ENCODE data around the gene PLS3. TPM values are rescaled to one million over a fixed set of nuclear protein-coding genes. Genes with fewer than 3 reads are reported as not detected.

PLS3 gene
- total and polyA plus RNA-seq, 9 donors: 74.7 to 134 (median 95.8) TPM

DNA sequence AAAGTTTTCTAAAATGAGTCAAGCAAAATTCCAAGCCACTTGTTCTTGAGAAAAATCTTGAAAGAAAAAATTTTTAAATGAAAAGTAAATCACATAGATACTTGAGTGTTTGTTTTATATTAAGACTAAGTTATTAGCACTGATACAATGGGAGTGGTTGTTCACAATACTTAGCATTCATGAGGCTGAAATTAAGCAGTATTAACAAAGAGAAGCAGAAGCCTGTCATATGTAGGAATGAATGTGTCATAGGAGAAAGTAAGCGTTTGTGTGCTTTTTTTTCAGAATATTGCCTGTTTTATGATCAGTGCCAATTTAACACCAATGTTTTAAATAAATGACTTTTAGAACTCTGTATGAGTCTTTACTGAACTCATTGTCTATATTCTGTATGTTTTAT, 37.6 kb downstream of the PLS3 start:
- H3K27ac ChIP-seq (ENCODE audit: low read length): no peak overlapping the region
- peaks cover 26% of the 10 kb centered on the region for H3K27me3 ChIP-seq (ENCODE audit: control insufficient read depth, insufficient read depth, low read length)
- H3K4me3 ChIP-seq (ENCODE audit: low read length): no peak overlapping the region
- H3K36me3 ChIP-seq (ENCODE audit: control insufficient read depth, insufficient read depth, low read length): no peaks in the 10 kb centered on the region
- no peaks in the 10 kb centered on the region for H3K9me3 ChIP-seq (replicated peaks; ENCODE audit: control insufficient read depth, low read depth, low read length)
- no peak for DNase-seq
- no CpG with 5 or more reads among the region's 1 CpG for WGBS (ENCODE audit: insufficient coverage)
- H3K4me1 ChIP-seq (ENCODE audit: control insufficient read depth, insufficient read depth, low read length): no peaks in the 10 kb centered on the region

DNA sequence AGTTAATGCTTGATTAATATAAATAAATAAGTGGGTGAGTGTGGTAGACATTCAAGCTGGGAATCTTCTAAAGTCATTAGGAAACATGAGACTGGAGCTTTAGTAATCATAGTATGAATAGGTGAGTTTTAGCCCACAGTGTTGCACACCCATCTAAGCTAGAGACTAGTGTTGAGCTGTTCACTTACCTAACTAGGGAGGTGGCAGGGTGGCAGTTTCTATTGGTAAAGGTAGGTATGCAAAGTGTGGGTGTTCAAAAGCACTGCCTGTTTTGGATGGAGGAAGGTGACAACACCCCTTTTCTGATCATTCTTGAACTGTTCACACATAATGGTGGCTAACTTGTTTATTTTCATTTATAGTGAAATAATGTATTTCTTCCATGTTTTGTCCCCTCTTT, 41.3 kb downstream of the PLS3 start:
- Histone ChIP-seq H3K9me3 (replicated peaks; ENCODE audit: control insufficient read depth, low read depth, low read length) (no peaks in the 10 kb centered on the region), H3K36me3 (ENCODE audit: control insufficient read depth, insufficient read depth, low read length) (no peaks in the 10 kb centered on the region), H3K4me3 (ENCODE audit: low read length) (no peak overlapping the region), H3K27me3 (ENCODE audit: control insufficient read depth, insufficient read depth, low read length) (peaks cover 33% of the 10 kb centered on the region), H3K4me1 (ENCODE audit: control insufficient read depth, insufficient read depth, low read length) (no peaks in the 10 kb centered on the region), H3K27ac (ENCODE audit: low read length) (peak overlapping the region; percentile 6)
- no peak for DNase-seq

DNA sequence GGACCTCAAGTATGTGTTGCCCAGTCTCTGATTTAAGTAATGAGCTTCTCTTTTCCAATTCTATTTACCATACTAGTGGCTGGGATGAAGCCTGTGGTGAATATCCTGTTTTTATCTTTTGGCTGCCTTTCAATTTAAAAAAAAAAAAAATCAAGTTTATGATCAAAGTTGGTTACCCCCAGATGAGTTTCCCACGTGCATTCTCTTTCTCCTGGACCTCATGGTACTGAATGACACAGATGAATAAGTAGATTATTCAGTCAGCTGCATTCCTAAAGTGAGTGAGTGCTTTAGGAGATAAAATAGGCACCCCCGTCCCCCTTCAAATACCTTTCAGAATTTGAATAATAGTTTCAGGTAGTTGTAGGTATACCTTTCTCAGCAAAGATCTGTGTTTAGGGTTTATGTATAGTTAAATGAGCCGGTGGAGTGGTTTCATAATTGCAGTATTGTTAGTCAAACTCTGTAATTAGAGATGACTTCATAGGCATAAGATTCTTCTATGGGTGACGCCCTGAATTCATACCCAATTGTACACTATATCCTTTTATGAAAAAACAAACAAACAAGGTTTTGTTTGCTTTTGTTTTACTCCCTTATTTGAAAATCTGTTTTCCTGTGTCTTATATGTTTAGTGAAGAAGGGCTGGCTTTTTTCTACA, 41.9 kb downstream of the PLS3 start:
- H3K27me3 ChIP-seq (ENCODE audit: control insufficient read depth, insufficient read depth, low read length): peaks cover 32% of the 10 kb centered on the region
- WGBS (ENCODE audit: insufficient coverage): no CpG with 5 or more reads among the region's 4 CpGs

DNA sequence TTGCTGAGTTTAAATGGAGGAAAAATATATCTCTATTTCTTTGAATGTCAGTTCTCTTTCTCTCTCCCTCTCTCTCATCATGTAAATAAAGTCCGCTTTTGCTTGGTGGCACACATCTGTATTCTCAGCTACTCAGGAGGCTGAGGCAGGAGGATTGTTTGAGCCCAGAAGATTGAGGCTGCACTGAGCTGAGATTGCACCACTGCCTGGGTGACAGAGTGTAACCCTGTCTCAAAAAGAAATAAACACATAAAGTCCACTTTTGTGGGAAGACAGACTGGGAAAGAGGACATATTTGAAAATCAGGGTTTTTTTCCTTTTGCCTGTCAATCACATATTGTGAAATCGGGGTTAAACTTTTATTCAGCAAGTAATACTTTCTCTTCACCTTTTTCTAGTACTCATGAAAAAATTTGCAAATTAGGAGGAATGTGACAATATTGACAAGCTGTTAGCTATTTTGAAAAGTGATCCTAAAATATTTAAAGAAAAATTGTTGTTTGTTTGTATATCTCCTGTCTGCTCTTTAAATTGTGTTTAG, 42.6 kb downstream of the PLS3 start:
- no peak for DNase-seq
- Histone ChIP-seq H3K27ac (ENCODE audit: low read length) (no peak overlapping the region), H3K27me3 (ENCODE audit: control insufficient read depth, insufficient read depth, low read length) (peaks cover 29% of the 10 kb centered on the region), H3K9me3 (replicated peaks; ENCODE audit: control insufficient read depth, low read depth, low read length) (no peaks in the 10 kb centered on the region), H3K4me3 (ENCODE audit: low read length) (no peak overlapping the region), H3K4me1 (ENCODE audit: control insufficient read depth, insufficient read depth, low read length) (no peaks in the 10 kb centered on the region), H3K36me3 (ENCODE audit: control insufficient read depth, insufficient read depth, low read length) (no peaks in the 10 kb centered on the region)
- no CpG with 5 or more reads among the region's 2 CpGs for WGBS (ENCODE audit: insufficient coverage)

More for the DNA sequence above, 41.9 kb downstream of the PLS3 start:
- Histone ChIP-seq H3K4me1 (ENCODE audit: control insufficient read depth, insufficient read depth, low read length) (no peaks in the 10 kb centered on the region), H3K27ac (ENCODE audit: low read length) (peak overlapping the region; percentile 13), H3K9me3 (replicated peaks; ENCODE audit: control insufficient read depth, low read depth, low read length) (no peaks in the 10 kb centered on the region), H3K36me3 (ENCODE audit: control insufficient read depth, insufficient read depth, low read length) (no peaks in the 10 kb centered on the region), H3K4me3 (ENCODE audit: low read length) (no peak overlapping the region)
- DNase-seq: no peak

DNA sequence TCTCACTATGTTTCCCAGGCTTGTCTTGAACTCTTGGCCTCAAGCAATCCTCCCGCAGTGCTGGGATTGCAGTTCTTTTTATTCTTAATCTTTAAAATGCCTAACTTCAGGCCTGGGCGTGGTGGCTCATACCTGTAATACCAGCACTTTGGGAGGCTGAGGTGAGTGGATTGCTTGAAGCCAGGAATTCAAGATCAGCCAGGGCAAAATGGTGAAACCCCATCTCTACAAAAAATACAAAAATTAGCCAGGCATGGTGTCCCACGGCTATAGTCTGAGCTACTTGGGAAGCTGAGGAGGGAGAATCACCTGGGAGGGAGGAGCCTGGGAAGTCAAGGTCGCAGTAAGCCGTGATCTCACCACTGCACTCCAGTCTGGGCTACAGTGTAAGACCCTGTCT, 45.9 kb downstream of the PLS3 start:
- Histone ChIP-seq H3K4me3 (ENCODE audit: low read length) (no peak overlapping the region), H3K27me3 (ENCODE audit: control insufficient read depth, insufficient read depth, low read length) (peaks cover 19% of the 10 kb centered on the region), H3K36me3 (ENCODE audit: control insufficient read depth, insufficient read depth, low read length) (no peaks in the 10 kb centered on the region), H3K9me3 (replicated peaks; ENCODE audit: control insufficient read depth, low read depth, low read length) (no peaks in the 10 kb centered on the region), H3K27ac (ENCODE audit: low read length) (no peak overlapping the region), H3K4me1 (ENCODE audit: control insufficient read depth, insufficient read depth, low read length) (no peaks in the 10 kb centered on the region)
- DNase-seq: no peak
- WGBS (ENCODE audit: insufficient coverage): no CpG with 5 or more reads among the region's 5 CpGs

DNA sequence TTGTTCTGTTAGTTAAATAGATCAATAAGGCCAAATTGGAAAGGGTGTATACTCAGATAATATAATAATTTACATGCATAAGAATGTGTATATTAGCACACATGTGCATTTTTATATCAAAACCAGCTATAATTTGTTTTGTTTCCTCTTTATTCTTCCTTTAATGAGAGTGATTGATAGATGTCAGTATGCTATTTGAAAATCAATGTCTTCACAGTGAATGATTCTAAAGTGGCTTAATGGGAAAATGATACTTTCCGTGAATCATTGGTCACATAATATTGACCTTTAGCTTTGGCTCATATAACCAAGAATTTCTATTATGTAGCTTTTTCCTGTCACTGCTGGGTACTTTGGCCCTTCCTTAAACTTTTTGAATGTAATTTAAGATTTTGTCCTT, 48.6 kb downstream of the PLS3 start:
- H3K4me1 ChIP-seq (ENCODE audit: control insufficient read depth, insufficient read depth, low read length): no peaks in the 10 kb centered on the region

DNA sequence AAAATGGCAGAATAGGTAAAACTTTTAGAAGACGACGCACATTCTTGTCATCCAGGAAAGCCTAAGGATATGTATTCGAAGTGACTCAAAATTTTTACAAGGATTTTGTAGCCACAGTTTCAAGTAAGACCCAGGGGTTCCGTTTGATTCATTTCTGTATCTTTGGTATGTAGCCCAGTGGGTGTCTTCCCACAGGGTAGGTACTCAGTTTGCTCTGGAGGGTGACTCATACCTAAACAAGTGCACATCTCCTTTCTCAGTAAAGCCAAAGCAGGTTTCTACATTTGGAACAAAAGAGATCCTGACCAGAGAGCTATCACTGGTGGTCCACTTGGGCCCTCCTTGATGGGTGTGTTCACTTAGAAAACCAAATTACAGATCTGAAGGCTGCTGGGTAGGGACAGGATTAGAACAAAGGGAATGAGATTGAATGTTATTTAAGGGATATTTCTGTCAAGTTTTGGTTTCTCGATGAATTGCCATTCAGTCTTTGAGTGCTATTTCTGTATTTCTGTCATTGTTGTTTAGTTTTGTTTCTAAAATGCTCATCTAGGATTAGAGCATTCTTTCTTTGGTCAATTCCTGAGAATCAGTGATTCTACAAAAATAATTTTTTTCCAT, 56.1 kb downstream of the PLS3 start:
- no peak for DNase-seq
- Histone ChIP-seq H3K4me3 (ENCODE audit: low read length) (no peak overlapping the region), H3K4me1 (ENCODE audit: control insufficient read depth, insufficient read depth, low read length) (no peaks in the 10 kb centered on the region), H3K36me3 (ENCODE audit: control insufficient read depth, insufficient read depth, low read length) (no peaks in the 10 kb centered on the region), H3K27me3 (ENCODE audit: control insufficient read depth, insufficient read depth, low read length) (peaks cover 14% of the 10 kb centered on the region), H3K9me3 (replicated peaks; ENCODE audit: control insufficient read depth, low read depth, low read length) (no peaks in the 10 kb centered on the region), H3K27ac (ENCODE audit: low read length) (no peak overlapping the region)
- WGBS (ENCODE audit: insufficient coverage): no CpG with 5 or more reads among the region's 5 CpGs

More for the DNA sequence above, 48.6 kb downstream of the PLS3 start:
- DNase-seq: no peak
- Histone ChIP-seq H3K27me3 (ENCODE audit: control insufficient read depth, insufficient read depth, low read length) (peaks cover 18% of the 10 kb centered on the region), H3K36me3 (ENCODE audit: control insufficient read depth, insufficient read depth, low read length) (no peaks in the 10 kb centered on the region), H3K4me3 (ENCODE audit: low read length) (no peak overlapping the region), H3K9me3 (replicated peaks; ENCODE audit: control insufficient read depth, low read depth, low read length) (no peaks in the 10 kb centered on the region), H3K27ac (ENCODE audit: low read length) (no peak overlapping the region)
- WGBS (ENCODE audit: insufficient coverage): no CpG with 5 or more reads among the region's 1 CpG

DNA sequence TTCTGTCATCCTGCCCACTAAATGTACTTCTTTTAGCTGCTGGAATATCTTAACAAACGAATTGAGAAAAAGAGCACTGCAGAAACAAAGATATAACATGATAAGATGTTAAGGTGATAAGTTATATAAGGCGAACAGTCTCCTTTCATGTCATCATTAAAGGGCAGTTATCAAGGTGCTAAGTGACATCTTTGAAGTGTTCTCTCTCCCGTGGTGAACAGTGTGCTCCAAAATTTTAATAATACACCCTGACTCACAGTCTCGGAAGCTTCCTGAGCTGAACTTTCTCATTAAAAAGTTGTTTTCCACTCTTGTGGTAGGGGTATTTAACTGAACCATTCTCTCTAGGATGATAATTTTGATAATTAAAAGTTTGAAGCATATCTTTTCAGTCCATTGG, 61.6 kb downstream of the PLS3 start:
- Histone ChIP-seq H3K27ac (ENCODE audit: low read length) (no peak overlapping the region), H3K4me1 (ENCODE audit: control insufficient read depth, insufficient read depth, low read length) (no peaks in the 10 kb centered on the region), H3K27me3 (ENCODE audit: control insufficient read depth, insufficient read depth, low read length) (peaks cover 18% of the 10 kb centered on the region), H3K9me3 (replicated peaks; ENCODE audit: control insufficient read depth, low read depth, low read length) (no peaks in the 10 kb centered on the region), H3K36me3 (ENCODE audit: control insufficient read depth, insufficient read depth, low read length) (no peaks in the 10 kb centered on the region), H3K4me3 (ENCODE audit: low read length) (no peak overlapping the region)
- no peak for DNase-seq
- whole genome bisulfite sequencing (ENCODE audit: insufficient coverage): no CpG with 5 or more reads among the region's 4 CpGs

DNA sequence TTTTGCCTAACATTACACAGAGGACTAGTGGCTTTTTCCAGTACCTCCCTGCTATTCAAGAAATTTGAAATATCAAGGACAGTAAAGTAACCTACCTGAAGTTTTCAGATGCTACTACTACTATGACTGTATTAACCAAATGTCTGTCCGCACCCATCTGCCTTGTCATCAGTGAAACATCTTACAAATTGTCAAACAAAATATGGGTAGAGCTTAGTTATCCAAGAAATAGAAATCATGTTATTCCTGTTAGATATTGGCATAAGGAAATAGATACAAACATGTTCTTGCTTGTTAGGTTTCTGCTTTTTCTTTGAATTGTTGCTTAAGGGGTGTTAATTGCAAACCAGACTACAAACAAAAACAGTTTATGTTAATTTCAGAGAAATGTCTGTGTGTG, 63.9 kb downstream of the PLS3 start:
- H3K36me3 ChIP-seq (ENCODE audit: control insufficient read depth, insufficient read depth, low read length): no peaks in the 10 kb centered on the region
- H3K4me3 ChIP-seq (ENCODE audit: low read length): no peak overlapping the region
- H3K27me3 ChIP-seq (ENCODE audit: control insufficient read depth, insufficient read depth, low read length): peaks cover 12% of the 10 kb centered on the region
- no peak for DNase-seq
- H3K9me3 ChIP-seq (replicated peaks; ENCODE audit: control insufficient read depth, low read depth, low read length): no peaks in the 10 kb centered on the region
- WGBS (ENCODE audit: insufficient coverage): no CpG with 5 or more reads among the region's 1 CpG
- no peak overlapping the region for H3K27ac ChIP-seq (ENCODE audit: low read length)
- no peaks in the 10 kb centered on the region for H3K4me1 ChIP-seq (ENCODE audit: control insufficient read depth, insufficient read depth, low read length)

DNA sequence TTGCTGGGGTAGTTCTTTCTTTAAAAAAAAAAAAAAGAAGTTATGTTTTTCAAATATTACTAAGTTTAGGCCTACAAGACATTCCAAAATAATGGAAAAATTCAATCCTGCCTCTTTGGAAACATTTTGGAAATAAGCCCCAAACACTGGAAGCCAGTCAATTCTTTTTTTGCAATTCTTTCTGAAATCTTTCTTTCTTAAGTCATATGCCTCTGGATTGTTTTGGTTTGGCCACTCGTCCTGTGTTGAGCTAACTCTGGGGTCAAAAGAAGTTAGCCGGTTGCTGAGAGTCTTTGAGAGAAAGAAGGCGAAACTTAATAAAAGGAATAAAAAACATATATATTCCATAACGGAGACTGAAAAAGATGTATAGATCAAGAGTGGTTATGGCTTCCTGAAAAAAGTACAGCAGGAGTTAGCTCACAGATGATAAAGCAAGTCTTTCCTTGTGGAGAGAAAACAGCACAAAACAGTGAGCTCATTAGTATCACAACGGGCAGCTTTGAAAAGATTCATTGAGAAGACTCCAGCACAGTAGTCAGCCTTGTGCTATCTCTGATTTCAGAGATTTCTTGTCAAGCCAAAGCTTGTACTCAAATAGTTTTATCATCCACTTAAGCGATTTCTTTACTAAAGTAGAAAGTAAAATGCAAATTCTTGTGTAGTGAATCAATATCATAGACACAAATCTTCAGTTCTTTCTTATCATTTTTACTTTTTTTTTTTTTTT, 64.8 kb downstream of the PLS3 start:
- WGBS (ENCODE audit: insufficient coverage): no CpG with 5 or more reads among the region's 6 CpGs
- DNase-seq: peak; percentile 91
- H3K4me1 ChIP-seq (ENCODE audit: control insufficient read depth, insufficient read depth, low read length): no peaks in the 10 kb centered on the region
- H3K27me3 ChIP-seq (ENCODE audit: control insufficient read depth, insufficient read depth, low read length): peaks cover 12% of the 10 kb centered on the region
- no peak overlapping the region for H3K4me3 ChIP-seq (ENCODE audit: low read length)
- no peaks in the 10 kb centered on the region for H3K9me3 ChIP-seq (replicated peaks; ENCODE audit: control insufficient read depth, low read depth, low read length)
- H3K36me3 ChIP-seq (ENCODE audit: control insufficient read depth, insufficient read depth, low read length): peaks cover 3% of the 10 kb centered on the region
- peak overlapping the region; percentile 67 for H3K27ac ChIP-seq (ENCODE audit: low read length)
